Measurements from ENCODE around the gene PRR19. TPM values are rescaled to one million over a fixed set of nuclear protein-coding genes. Genes with fewer than 3 reads are reported as not detected.

Gene PRR19
- total RNA-seq, 4 donors from 2014 or later, result 0.23 to 0.30 (median 0.29) TPM; not detected in 1

DNA sequence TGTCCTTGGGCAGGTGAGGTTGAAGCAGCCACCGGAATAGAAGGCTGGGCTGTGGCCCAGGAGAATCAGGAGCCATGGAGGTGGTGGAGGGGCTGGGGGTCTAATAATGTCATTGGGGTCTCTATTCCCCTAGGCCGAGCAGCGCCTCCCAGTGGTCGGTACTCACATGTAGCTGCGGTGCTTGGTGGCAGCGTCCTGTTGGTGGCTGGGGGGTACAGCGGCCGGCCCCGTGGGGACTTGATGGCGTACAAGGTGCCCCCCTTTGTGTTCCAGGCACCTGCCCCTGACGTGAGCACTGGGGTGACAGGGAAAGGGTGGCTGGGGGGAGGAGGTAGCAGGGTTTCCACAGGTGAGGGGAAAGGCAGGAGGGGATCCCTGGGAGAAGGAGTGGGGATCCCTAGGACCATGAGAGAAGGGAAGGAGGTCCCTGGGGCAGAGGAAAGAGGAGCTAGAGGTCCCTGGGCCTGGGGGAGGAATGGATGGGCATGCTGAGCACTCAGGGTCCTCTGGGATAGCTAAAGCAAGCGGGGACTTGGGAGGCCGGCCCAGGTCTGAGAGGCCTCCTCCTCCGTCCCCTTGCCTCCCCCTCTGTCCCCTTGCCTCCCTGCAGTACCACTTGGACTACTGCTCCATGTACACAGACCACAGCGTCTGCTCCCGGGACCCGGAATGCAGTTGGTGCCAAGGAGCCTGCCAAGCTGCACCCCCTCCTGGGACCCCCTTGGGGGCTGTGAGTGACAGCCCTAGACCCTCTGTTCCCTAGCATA lies 41.6 kb downstream of the PRR19 start:
- intact Hi-C loops (cut with DNase I; ENCODE audit: low total_unique reads), result no loop called here
- no peak for DNase-seq (ENCODE audit: low spot score in 2 of 2)
- WGBS, 2 donors, result 82 to 90% methylated on average over 17 of the region's 17 CpGs

DNA sequence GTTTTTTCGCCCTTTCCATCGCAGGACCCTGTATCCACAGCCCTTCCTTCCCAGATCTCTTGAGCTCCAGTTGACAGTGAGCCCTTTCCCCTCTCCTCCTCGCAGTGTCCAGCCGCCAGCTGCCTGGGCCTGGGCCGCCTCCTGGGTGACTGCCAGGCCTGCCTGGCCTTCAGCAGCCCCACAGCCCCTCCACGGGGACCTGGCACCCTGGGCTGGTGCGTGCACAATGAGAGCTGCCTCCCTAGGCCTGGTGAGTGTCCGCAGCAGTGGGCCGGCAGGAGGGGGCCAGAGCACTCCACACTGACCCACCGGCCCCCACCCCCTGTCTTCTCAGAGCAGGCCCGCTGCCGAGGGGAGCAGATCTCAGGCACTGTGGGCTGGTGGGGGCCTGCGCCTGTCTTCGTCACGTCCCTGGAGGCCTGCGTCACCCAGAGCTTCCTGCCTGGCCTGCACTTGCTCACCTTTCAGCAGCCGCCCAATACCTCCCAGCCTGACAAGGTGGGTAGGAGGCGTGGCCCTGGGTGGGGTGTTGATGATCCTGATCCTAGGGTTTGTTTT lies 42.5 kb downstream of the PRR19 start:
- intact Hi-C loops (cut with DNase I; ENCODE audit: low total_unique reads), result no loop called here
- TF ChIP-seq, protein P1, sequence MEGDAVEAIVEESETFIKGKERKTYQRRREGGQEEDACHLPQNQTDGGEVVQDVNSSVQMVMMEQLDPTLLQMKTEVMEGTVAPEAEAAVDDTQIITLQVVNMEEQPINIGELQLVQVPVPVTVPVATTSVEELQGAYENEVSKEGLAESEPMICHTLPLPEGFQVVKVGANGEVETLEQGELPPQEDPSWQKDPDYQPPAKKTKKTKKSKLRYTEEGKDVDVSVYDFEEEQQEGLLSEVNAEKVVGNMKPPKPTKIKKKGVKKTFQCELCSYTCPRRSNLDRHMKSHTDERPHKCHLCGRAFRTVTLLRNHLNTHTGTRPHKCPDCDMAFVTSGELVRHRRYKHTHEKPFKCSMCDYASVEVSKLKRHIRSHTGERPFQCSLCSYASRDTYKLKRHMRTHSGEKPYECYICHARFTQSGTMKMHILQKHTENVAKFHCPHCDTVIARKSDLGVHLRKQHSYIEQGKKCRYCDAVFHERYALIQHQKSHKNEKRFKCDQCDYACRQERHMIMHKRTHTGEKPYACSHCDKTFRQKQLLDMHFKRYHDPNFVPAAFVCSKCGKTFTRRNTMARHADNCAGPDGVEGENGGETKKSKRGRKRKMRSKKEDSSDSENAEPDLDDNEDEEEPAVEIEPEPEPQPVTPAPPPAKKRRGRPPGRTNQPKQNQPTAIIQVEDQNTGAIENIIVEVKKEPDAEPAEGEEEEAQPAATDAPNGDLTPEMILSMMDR (IDR thresholded peaks at IDR 0.05), result no peak
- TF ChIP-seq POLR2A (IDR thresholded peaks at IDR 0.05), result no peak
- no peak for DNase-seq (ENCODE audit: low spot score in 2 of 2)
- no peak overlapping the region for H3K4me3 ChIP-seq (ENCODE audit: low read depth, poor library complexity, severe bottlenecking)
- 90 to 93% methylated on average over 15 to 18 of the region's 18 CpGs for WGBS, 2 donors

More for the DNA sequence above, 41.6 kb downstream of the PRR19 start:
- no peak overlapping the region for H3K4me3 ChIP-seq (ENCODE audit: low read depth, poor library complexity, severe bottlenecking)
- TF ChIP-seq POLR2A (IDR thresholded peaks at IDR 0.05), result no peak
- TF ChIP-seq, protein P1 (IDR thresholded peaks at IDR 0.05), result no peak

DNA sequence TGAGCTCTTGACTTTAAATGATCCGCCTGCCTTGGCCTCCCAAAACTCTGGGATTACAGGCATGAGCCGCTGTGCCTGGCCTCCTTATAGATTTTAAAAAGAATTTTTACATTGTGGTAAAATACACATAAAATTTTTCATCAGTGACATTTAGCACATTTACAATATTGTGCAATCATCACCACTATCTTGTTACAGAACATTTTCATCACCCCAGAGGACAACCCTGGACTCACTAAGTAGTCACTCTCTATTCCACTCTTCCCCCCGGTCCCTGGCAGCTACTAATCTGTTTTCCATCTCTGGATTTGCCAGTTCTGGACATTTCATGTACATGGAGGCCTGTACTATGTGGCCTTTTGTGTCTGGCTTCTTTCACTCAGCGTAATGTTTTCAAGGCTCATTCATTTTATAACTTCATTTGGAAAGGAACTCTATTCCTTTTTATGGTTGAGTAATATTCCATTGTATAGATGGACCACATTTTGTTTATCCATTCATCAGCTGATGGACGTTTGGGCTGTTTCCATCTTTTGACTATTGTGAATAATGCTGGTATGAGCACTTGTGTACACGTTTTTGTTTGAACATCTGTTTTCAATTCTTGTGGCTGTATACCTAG lies 43.4 kb downstream of the PRR19 start:
- no peak overlapping the region for H3K4me3 ChIP-seq (ENCODE audit: low read depth, poor library complexity, severe bottlenecking)
- TF ChIP-seq, protein P1 (IDR thresholded peaks at IDR 0.05), result no peak
- TF ChIP-seq POLR2A (IDR thresholded peaks at IDR 0.05), result no peak
- WGBS, 2 donors, result 87 to 88% methylated on average over 6 of the region's 6 CpGs
- intact Hi-C loops (cut with DNase I; ENCODE audit: low total_unique reads), result no loop called here
- no peak for DNase-seq (ENCODE audit: low spot score in 2 of 2)

DNA sequence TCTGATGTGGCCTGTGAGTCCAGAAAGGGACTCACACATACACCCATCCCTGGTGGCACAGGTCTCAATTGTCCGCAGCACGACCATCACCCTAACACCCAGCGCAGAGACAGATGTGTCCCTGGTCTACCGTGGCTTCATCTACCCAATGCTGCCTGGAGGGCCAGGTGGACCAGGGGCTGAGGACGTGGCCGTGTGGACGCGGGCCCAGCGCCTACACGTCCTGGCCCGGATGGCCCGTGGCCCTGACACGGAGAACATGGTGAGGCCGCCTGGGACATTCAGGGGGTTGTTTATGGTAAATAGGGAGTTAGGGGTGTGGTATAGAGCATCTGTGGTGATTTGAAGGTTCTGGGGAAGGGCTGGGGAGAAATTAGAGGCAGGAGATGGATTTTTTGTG lies 46.3 kb downstream of the PRR19 start:
- TF ChIP-seq POLR2A (IDR thresholded peaks at IDR 0.05), result no peak
- TF ChIP-seq, protein P1 (IDR thresholded peaks at IDR 0.05), result no peak
- no peak overlapping the region for H3K4me3 ChIP-seq (ENCODE audit: low read depth, poor library complexity, severe bottlenecking)
- DNase-seq (ENCODE audit: low spot score in 2 of 2), result no peak
- intact Hi-C loops (cut with DNase I; ENCODE audit: low total_unique reads), result no loop called here
- 97 to 98% methylated on average over 14 of the region's 14 CpGs for WGBS, 2 donors

DNA sequence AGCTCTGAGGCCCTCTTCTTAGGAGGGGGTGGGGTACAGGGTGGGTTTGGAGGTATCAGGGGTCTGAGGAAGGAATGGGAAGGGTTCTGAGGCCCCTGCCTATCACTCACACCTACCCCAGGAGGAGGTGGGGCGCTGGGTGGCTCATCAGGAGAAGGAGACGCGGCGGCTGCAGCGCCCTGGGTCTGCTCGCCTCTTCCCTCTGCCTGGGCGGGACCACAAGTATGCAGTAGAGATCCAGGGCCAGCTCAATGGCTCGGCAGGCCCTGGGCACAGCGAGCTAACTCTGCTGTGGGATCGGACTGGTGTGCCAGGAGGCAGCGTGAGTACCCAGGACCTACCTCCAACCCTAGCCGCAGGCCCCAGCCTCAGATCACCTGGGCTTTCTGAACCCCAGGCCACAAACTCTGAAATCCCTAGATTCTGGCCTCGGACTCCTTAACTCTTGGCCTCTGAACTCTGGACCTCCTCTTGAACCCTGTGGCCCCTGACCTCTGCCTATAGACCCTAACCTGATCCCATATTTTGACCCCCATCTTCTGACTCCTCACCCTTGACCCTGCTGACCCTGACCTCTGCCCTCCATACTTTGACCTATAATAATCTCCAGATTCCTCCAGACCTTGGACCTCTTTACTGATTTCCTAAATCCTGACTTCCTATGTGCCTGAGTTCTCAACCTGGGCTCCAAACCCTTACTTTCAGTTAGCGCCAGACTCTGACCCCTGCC lies 47.6 kb downstream of the PRR19 start:
- 89 to 93% methylated on average over 14 of the region's 14 CpGs for WGBS, 2 donors
- DNase-seq (ENCODE audit: low spot score in 2 of 2), result no peak
- no peak overlapping the region for H3K4me3 ChIP-seq (ENCODE audit: low read depth, poor library complexity, severe bottlenecking)
- intact Hi-C loops (cut with DNase I; ENCODE audit: low total_unique reads), result no loop called here
- no peak for TF ChIP-seq POLR2A (IDR thresholded peaks at IDR 0.05)
- TF ChIP-seq, protein P1 (IDR thresholded peaks at IDR 0.05), result no peak
